DOHH2 (cell line): ENCODE data around the gene DNASE2.

Source experiments
- H3F3A ChIP-seq: fragments of 200-600 bp; sonication (generic), shearing (Covaris generic); 2 replicates; pipeline ENCODE4 v1.6.0; 2016; ENCODE audit warnings: antibody characterized with exemption, mild to moderate bottlenecking; ENCODE audit not compliant: control insufficient read depth, insufficient read depth
- H3K27ac ChIP-seq: fragments of 200-600 bp; sonication (generic); 2 replicates; pipeline ENCODE4 v1.5.1; 2014; ENCODE audit warnings: low read depth, mild to moderate bottlenecking, low read length, moderate library complexity
- H3K27me3 ChIP-seq: fragments of 200-600 bp; sonication (generic); 2 replicates; pipeline ENCODE4 v1.6.1; 2014; ENCODE audit warnings: mild to moderate bottlenecking, low read length, mixed read lengths; ENCODE audit not compliant: control insufficient read depth
- H3K36me3 ChIP-seq: fragments of 200-600 bp; sonication (generic); 2 replicates; pipeline ENCODE4 v1.6.1; 2014; ENCODE audit warnings: mild to moderate bottlenecking, low read length, moderate library complexity, mixed read lengths; ENCODE audit not compliant: control insufficient read depth
- H3K4me1 ChIP-seq: fragments of 200-600 bp; sonication (generic); 2 replicates; pipeline ENCODE4 v1.6.1; 2014; ENCODE audit warnings: mild to moderate bottlenecking, low read length, mixed read lengths; ENCODE audit not compliant: control insufficient read depth
- H3K4me2 ChIP-seq: fragments of 200-600 bp; sonication (generic); 2 replicates; pipeline ENCODE4 v1.6.0; 2014; ENCODE audit warnings: mild to moderate bottlenecking, low read length, moderate library complexity
- H3K4me3 ChIP-seq: fragments of 200-600 bp; sonication (generic); 2 replicates; pipeline ENCODE4 v1.5.1; 2014; ENCODE audit warnings: mild to moderate bottlenecking, low read length, mixed read lengths
- H3K79me2 ChIP-seq: fragments of 200-600 bp; sonication (generic); 2 replicates; pipeline ENCODE4 v1.6.1; 2014; ENCODE audit warnings: mild to moderate bottlenecking, low read length, mixed read lengths; ENCODE audit not compliant: control insufficient read depth
- H3K9me2 ChIP-seq: fragments of 200-600 bp; sonication (generic); replicated peaks from 2 replicates; pipeline ENCODE4 v1.6.1; 2014; ENCODE audit warnings: mild to moderate bottlenecking, low read length, mixed read lengths; ENCODE audit not compliant: control insufficient read depth
- H3K9me3 ChIP-seq: fragments of 200-600 bp; sonication (generic); 2 replicates; pipeline ENCODE4 v1.6.1; 2014; ENCODE audit warnings: antibody characterized with exemption, low read length, mixed read lengths; ENCODE audit not compliant: control insufficient read depth, insufficient read depth
- H4K20me1 ChIP-seq: fragments of 200-600 bp; sonication (generic); 2 replicates; pipeline ENCODE4 v1.6.0; 2014; ENCODE audit warnings: low read depth, mild to moderate bottlenecking, antibody characterized with exemption, low read length, moderate library complexity; ENCODE audit not compliant: control insufficient read depth, insufficient read depth
- CTCF ChIP-seq: fragments of 200-600 bp; sonication (generic); IDR thresholded peaks from one replicate; pipeline ENCODE4 v1.5.1; 2014; ENCODE audit warnings: antibody characterized with exemption, mild to moderate bottlenecking, low read depth, low read length; ENCODE audit not compliant: poor library complexity, severe bottlenecking
- EZH2phosphoT487 ChIP-seq: fragments of 200-600 bp; sonication (generic); IDR thresholded peaks from 2 replicates; pipeline ENCODE4 v1.6.1; 2017; ENCODE audit warnings: borderline replicate concordance, mild to moderate bottlenecking, antibody characterized with exemption, low read length, moderate library complexity, mixed read lengths

The DNASE2 gene

GRCh38 chr19:12884926-12885748 lies 3.9 kb upstream of the DNASE2 start:
- peak overlapping the region; percentile 86 for H3K4me2 ChIP-seq
- H3K27ac ChIP-seq = peak overlapping the region; percentile 17
- peaks cover 36% of the 10 kb centered on the region for H3K4me1 ChIP-seq
- H3K9me3 ChIP-seq = peaks cover 12% of the 10 kb centered on the region
- TF ChIP-seq CTCF = peak; percentile 87
- no peak for TF ChIP-seq EZH2phosphoT487
- H3K4me3 ChIP-seq = peak overlapping the region; percentile 76
- H3K79me2 ChIP-seq = peaks cover 10% of the 10 kb centered on the region
- no peaks in the 10 kb centered on the region for H4K20me1 ChIP-seq
- no peaks in the 10 kb centered on the region for H3F3A ChIP-seq
- no peaks in the 10 kb centered on the region; the same call in 1 of the 2 replicates for H3K36me3 ChIP-seq
- no peaks in the 10 kb centered on the region for H3K9me2 ChIP-seq
- H3K27me3 ChIP-seq = peaks cover 6% of the 10 kb centered on the region; the same call in 1 of the 2 replicates

GRCh38 chr19:12884627-12884925 lies 3.3 kb upstream of the DNASE2 start:
- Histone ChIP-seq H3K9me3 (peaks cover 12% of the 10 kb centered on the region), H3K36me3 (no peaks in the 10 kb centered on the region; the same call in 1 of the 2 replicates), H3K79me2 (peaks cover 13% of the 10 kb centered on the region), H3K27ac (peak overlapping the region; percentile 17), H3K4me3 (peak overlapping the region; percentile 76), H3F3A (no peaks in the 10 kb centered on the region), H3K4me2 (peak overlapping the region; percentile 86), H3K9me2 (no peaks in the 10 kb centered on the region), H3K27me3 (peaks cover 6% of the 10 kb centered on the region; the same call in 1 of the 2 replicates), H4K20me1 (no peaks in the 10 kb centered on the region), H3K4me1 (peaks cover 34% of the 10 kb centered on the region)
- TF ChIP-seq CTCF = no peak
- no peak for TF ChIP-seq EZH2phosphoT487

- H3K4me3 ChIP-seq = peak overlapping the region; percentile 76
- no peak overlapping the region for H3K27ac ChIP-seq
- H3K4me1 ChIP-seq = peaks cover 34% of the 10 kb centered on the region
- no peaks in the 10 kb centered on the region for H3F3A ChIP-seq
- H3K36me3 ChIP-seq = no peaks in the 10 kb centered on the region; the same call in 1 of the 2 replicates
- no peak for TF ChIP-seq EZH2phosphoT487
- TF ChIP-seq CTCF = no peak
- H3K4me2 ChIP-seq = peak overlapping the region; percentile 86
- peaks cover 13% of the 10 kb centered on the region for H3K79me2 ChIP-seq
- no peaks in the 10 kb centered on the region for H3K9me2 ChIP-seq
- no peaks in the 10 kb centered on the region for H4K20me1 ChIP-seq
- H3K27me3 ChIP-seq = peaks cover 6% of the 10 kb centered on the region; the same call in 1 of the 2 replicates
- peaks cover 12% of the 10 kb centered on the region for H3K9me3 ChIP-seq
These were observed 3.0 kb upstream of the DNASE2 start for GRCh38 chr19:12884202-12884601.
